ES-I3 (cell line): ENCODE measurements around the gene SCN1A.
"Not testable (repeated sequence)": the region's sequence is repeated elsewhere in the genome, so short reads cannot be mapped to it uniquely, and the experiment has no call there.

Source experiments
- H3K36me3 ChIP-seq: 2 replicates; pipeline ENCODE4 v1.6.1; 2013; ENCODE audit warnings: mild to moderate bottlenecking, low read length, control low read depth, moderate library complexity; ENCODE audit not compliant: insufficient read depth
- H3K4me1 ChIP-seq: 2 replicates; pipeline ENCODE4 v1.6.1; 2013; ENCODE audit warnings: mild to moderate bottlenecking, control low read depth, low read length; ENCODE audit not compliant: insufficient read depth
- H3K9ac ChIP-seq: 2 replicates; pipeline ENCODE4 v1.6.1; 2013; ENCODE audit warnings: low read depth, mild to moderate bottlenecking, low read length, moderate library complexity
- H3K9me3 ChIP-seq: 2 replicates; pipeline ENCODE4 v1.6.1; 2013; ENCODE audit warnings: mild to moderate bottlenecking, low read length, moderate library complexity; ENCODE audit not compliant: control insufficient read depth, insufficient read depth

Gene SCN1A

GRCh38 chr2:166144071-166144470 lies 16.3 kb upstream of the SCN1A start:
- H3K9me3 ChIP-seq, result no peaks in the 10 kb centered on the region; the same call in 1 of the 2 replicates
- H3K36me3 ChIP-seq, result no peaks in the 10 kb centered on the region
- H3K9ac ChIP-seq, result no peak overlapping the region
- H3K4me1 ChIP-seq, result peaks cover 5% of the 10 kb centered on the region; the same call in 1 of the 2 replicates

- Histone ChIP-seq H3K4me1 (no peaks in the 10 kb centered on the region), H3K9ac (no peak overlapping the region), H3K36me3 (no peaks in the 10 kb centered on the region), H3K9me3 (no peaks in the 10 kb centered on the region; the same call in 1 of the 2 replicates)
Observed at GRCh38 chr2:166140932-166141331, 13.1 kb upstream of the SCN1A start.

GRCh38 chr2:166140475-166140874 lies 12.7 kb upstream of the SCN1A start:
- Histone ChIP-seq H3K9ac (no peak overlapping the region), H3K36me3 (no peaks in the 10 kb centered on the region), H3K4me1 (no peaks in the 10 kb centered on the region), H3K9me3 (no peaks in the 10 kb centered on the region; the same call in 1 of the 2 replicates)

GRCh38 chr2:166139479-166139878 lies 11.7 kb upstream of the SCN1A start:
- H3K4me1 ChIP-seq, H3K9me3 ChIP-seq, H3K9ac ChIP-seq, H3K36me3 ChIP-seq: not testable (repeated sequence)

GRCh38 chr2:166138667-166139066 lies 10.8 kb upstream of the SCN1A start:
- no peaks in the 10 kb centered on the region for H3K4me1 ChIP-seq
- no peaks in the 10 kb centered on the region; the same call in 1 of the 2 replicates for H3K9me3 ChIP-seq
- no peaks in the 10 kb centered on the region for H3K36me3 ChIP-seq
- H3K9ac ChIP-seq, result no peak overlapping the region

- Histone ChIP-seq H3K9me3 (no peaks in the 10 kb centered on the region; the same call in 1 of the 2 replicates), H3K9ac (no peak overlapping the region), H3K4me1 (no peaks in the 10 kb centered on the region), H3K36me3 (no peaks in the 10 kb centered on the region)
Observed at GRCh38 chr2:166138144-166138543, 10.3 kb upstream of the SCN1A start.

- H3K9ac ChIP-seq, result no peak overlapping the region
- H3K36me3 ChIP-seq, result no peaks in the 10 kb centered on the region
- no peaks in the 10 kb centered on the region; the same call in 1 of the 2 replicates for H3K9me3 ChIP-seq
- H3K4me1 ChIP-seq, result no peaks in the 10 kb centered on the region
Observed at GRCh38 chr2:166137331-166137730, 9.5 kb upstream of the SCN1A start.

GRCh38 chr2:166135849-166136258 lies 8.0 kb upstream of the SCN1A start:
- H3K4me1 ChIP-seq, result no peaks in the 10 kb centered on the region
- H3K9me3 ChIP-seq, result no peaks in the 10 kb centered on the region; the same call in 1 of the 2 replicates
- no peaks in the 10 kb centered on the region for H3K36me3 ChIP-seq
- no peak overlapping the region for H3K9ac ChIP-seq

GRCh38 chr2:166135152-166135848 lies 7.5 kb upstream of the SCN1A start:
- Histone ChIP-seq H3K9me3 (no peaks in the 10 kb centered on the region; the same call in 1 of the 2 replicates), H3K9ac (no peak overlapping the region), H3K4me1 (no peaks in the 10 kb centered on the region)

GRCh38 chr2:166134252-166135151 lies 6.7 kb upstream of the SCN1A start:
- Histone ChIP-seq H3K9me3 (no peaks in the 10 kb centered on the region; the same call in 1 of the 2 replicates), H3K9ac (no peak overlapping the region), H3K36me3 (no peaks in the 10 kb centered on the region), H3K4me1 (no peaks in the 10 kb centered on the region)

More at GRCh38 chr2:166135152-166135848, 7.5 kb upstream of the SCN1A start:
- no peaks in the 10 kb centered on the region for H3K36me3 ChIP-seq

GRCh38 chr2:166133653-166134052 lies 5.8 kb upstream of the SCN1A start:
- Histone ChIP-seq H3K4me1 (no peaks in the 10 kb centered on the region), H3K9me3 (no peaks in the 10 kb centered on the region), H3K9ac (no peak overlapping the region), H3K36me3 (no peaks in the 10 kb centered on the region)

GRCh38 chr2:166128156-166128505 lies 311 bp upstream of the SCN1A start:
- Histone ChIP-seq H3K9me3 (no peaks in the 10 kb centered on the region), H3K36me3 (no peaks in the 10 kb centered on the region), H3K9ac (no peak overlapping the region), H3K4me1 (peaks cover 22% of the 10 kb centered on the region; the same call in 1 of the 2 replicates)

GRCh38 chr2:166126007-166126639 lies 1.7 kb downstream of the SCN1A start:
- Histone ChIP-seq H3K9me3 (no peaks in the 10 kb centered on the region), H3K4me1 (peaks cover 22% of the 10 kb centered on the region; the same call in 1 of the 2 replicates), H3K9ac (no peak overlapping the region), H3K36me3 (no peaks in the 10 kb centered on the region)

- Histone ChIP-seq H3K4me1 (peaks cover 22% of the 10 kb centered on the region; the same call in 1 of the 2 replicates), H3K9me3 (no peaks in the 10 kb centered on the region), H3K9ac (no peak overlapping the region), H3K36me3 (no peaks in the 10 kb centered on the region)
Observed at GRCh38 chr2:166125557-166125956, 2.3 kb downstream of the SCN1A start.
